GM03348 (cell line): ENCODE data around the gene PSMB10.
"Not testable (repeated sequence)": the region's sequence is repeated elsewhere in the genome, so short reads cannot be mapped to it uniquely, and the experiment has no call there.

Source experiments
- DNase-seq: peaks from one replicate; pipeline ENCODE4 v3.0.0; 2012; ENCODE audit warnings: low spot score

PSMB10 gene

GRCh38 chr16:67936124-67936879 is at the start of gene PSMB10:
PSMB10 (minus strand) TSS chr16:67936850; CDS start chr16:67936749, 101 bp downstream.
- DNase-seq: peak; percentile 76

GRCh38 chr16:67982011-67982696 is 45.5 kb upstream of the PSMB10 start:
- DNase-seq: no peak

- DNase-seq: no peak
These were observed 43.5 kb upstream of the PSMB10 start, which contains the start of gene DPEP3 for GRCh38 chr16:67979955-67980678. DPEP3 (minus strand) TSS chr16:67980499; CDS start chr16:67980380, 119 bp downstream.

- no peak for DNase-seq
These were observed 41.0 kb upstream of the PSMB10 start for GRCh38 chr16:67977469-67978227.

- DNase-seq: no peak
These were observed 40.4 kb upstream of the PSMB10 start for GRCh38 chr16:67977005-67977404.

DNA sequence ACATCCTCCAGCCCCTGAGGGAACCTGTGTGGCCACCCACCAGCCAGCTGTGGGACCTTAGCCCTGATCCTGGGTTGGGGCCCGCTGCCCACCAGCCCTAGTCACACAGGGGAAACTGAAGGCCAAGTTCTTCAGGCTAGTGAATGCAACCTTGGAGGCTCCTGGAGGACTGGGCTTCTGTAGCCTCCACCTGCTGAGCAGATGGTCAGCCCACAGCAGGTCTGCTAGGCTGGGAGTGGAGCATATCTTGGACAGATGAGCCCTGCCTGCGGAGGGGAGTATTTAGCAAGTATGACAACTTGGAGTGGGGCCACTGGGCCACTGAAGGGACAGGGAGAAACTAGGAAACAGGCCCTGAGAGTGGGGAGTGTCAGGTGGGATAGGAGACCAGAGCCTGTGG is 39.6 kb upstream of the PSMB10 start:
- DNase-seq: no peak

DNA sequence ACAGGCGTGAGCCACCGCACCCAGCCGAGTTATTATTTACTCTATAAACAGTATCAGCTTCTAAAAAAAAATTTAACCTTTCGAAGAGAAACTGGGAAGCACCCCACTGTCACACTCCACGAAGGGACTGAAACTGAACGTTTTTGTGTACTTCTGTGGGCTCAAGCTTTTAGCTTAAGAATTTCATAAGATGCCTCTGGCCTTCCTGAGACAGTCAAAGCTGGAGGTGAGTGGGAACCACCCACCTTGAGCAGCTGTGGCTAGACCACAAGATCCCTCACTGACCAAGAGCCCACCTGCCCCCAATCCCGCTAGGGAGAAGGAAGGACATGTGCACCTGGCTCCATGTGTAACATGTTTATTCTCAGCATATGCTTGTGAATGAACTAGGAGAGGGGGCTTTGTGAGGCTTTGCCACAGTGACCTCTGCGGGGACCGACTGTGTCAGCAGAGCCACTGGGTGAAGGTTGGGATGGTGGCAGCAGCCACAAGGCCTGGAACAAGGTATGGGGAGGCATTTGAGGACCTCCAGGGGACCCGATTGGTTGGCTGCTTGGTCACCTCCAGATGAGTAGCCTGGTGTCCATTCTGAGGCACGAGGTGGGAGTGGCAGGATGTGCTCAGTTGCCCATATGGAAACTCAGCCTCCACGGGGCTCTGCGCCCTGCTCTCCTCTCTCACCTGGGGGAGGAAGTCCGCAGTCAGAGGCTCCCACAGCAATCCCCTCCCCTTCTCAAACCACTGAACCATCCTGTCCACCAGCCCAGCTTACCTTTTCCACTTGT is 38.9 kb upstream of the PSMB10 start:
- DNase-seq: no peak

DNA sequence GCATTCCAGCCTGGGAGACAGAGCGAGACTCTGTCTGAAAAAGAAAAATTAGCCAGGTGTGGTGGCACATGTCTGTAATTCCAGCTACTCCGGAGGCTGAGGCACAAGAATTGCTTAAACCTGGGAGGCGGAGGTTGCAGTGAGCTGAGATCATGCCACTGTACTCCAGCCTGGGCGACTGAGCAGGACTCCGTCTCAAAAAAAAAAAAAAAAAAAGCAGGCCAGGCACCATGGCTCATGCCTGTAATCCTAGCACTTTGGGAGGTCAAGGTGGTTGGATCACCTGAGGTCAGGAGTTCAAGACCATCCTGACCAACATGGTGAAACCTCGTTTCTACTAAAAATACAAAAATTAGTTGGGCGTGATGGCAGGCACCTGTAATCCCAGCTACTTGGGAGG is 35.6 kb upstream of the PSMB10 start:
- not testable (repeated sequence) for DNase-seq

GRCh38 chr16:67971111-67971510 is 34.5 kb upstream of the PSMB10 start:
- no peak for DNase-seq

DNA sequence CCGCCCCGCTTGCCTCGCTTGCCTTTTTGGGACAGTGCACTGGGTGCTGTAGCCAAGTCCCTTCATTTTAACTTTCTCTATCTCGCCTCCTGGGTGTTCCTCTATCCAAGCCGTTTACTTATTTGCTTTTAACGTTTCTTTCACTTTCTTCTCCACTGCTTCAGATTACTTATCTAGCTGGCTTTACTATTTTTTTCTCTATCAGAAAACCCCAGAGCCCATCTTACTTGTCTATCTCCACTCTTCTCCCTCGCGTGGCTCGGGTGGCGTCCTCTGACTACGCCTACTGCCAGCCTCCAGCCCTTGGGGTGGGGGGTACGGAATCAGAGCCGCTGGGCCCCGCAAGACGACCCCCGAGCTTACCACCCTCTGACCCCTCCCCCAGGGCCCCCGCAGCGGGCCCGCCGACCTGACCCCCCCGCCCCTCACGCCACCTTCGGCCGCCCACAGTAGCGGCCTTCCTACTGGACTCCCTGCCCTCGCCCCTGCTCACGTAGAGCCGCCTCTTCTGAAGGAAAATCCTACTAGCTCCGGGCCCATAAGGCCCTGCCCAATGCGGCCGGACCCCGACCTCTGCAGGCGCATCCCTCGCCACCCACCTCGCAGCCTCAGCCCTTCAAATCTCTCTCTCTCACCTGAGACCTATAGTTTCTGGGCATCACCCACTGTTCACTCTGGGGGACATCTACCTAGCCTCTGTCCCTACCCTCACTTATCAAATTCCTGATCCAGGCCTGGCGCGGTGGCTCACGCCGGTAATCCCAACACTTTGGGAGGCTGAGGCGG is 32.8 kb upstream of the PSMB10 start:
- no peak for DNase-seq

- peak; percentile 98 for DNase-seq
These were observed 32.0 kb upstream of the PSMB10 start, which contains the start of gene SLC12A4 for GRCh38 chr16:67968400-67969253. SLC12A4 (minus strand) TSS chr16:67968637; CDS start chr16:67968553, 84 bp downstream.

DNA sequence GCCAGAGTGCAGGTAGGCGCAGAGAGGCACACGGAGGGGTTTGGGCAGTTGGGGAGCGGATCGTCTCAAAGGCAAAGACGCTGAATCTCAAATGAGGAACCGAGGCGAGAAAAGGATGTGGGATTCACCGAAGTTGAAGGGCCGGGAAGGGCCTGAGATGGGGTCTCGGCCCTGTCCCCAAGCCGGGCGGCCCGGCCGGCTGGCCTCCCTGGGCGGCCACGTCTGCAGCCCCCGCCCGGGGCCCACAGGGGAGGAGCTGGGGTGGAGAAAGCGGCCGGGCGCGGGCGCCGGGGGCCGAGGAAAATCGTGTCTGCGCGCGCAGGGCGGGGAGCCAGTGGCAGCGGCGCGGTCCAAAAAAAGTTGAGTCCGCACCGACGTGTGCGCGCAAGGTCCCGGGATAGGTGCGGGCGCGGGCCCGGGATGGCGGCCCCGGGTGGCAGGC is 31.3 kb upstream of the PSMB10 start:
- DNase-seq: peak; percentile 86

- peak; percentile 31 for DNase-seq
These were observed 30.7 kb upstream of the PSMB10 start for GRCh38 chr16:67967183-67967957.

GRCh38 chr16:67966549-67967182 is 30.0 kb upstream of the PSMB10 start:
- peak; percentile 87 for DNase-seq

DNA sequence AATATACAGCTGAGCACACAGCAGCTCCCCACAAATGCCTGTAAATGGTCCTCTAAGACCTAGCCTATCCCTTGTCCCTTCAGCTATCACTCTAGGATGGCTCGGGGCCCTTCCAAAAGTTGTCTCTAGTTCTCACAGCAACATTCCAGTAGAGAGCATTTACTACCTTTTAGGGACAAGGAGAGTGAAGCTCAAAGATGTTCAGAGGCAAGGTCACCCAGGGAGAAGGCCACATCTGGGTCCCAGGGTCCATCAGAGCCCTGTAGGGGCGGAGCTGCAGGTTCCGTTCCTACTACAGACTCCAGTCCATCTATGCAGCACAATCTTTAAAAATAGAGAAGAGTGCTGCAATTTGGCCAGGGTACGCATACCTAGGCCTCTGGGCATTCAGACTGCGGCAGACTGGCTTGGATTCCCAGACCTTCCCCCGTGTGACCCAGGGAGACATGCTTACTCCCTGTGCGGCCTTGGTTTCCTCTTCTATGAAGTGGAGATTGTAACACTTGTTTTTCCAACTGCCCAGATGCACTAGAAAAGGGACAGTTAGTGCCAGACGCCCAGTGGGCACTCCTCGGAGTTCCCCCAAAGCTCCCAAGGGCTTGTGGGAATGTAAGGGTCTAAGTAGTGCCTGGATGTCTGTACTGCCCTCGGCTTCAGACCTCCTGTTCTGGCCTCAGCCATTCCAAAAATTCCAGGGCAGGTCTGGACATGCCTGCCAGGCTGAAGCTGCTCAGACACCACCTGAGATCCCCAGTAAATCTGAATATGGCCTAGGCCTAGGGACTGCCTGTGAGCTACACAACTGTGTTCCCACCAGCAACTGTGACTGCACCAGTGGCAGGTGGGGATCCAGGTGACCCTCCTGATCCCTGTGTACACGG is 29.3 kb upstream of the PSMB10 start:
- peak; percentile 32 for DNase-seq

- DNase-seq: no peak
These were observed 28.0 kb upstream of the PSMB10 start for GRCh38 chr16:67964477-67965131.
